ENCODE data around the gene PDGFD.

The PDGFD gene

DNA sequence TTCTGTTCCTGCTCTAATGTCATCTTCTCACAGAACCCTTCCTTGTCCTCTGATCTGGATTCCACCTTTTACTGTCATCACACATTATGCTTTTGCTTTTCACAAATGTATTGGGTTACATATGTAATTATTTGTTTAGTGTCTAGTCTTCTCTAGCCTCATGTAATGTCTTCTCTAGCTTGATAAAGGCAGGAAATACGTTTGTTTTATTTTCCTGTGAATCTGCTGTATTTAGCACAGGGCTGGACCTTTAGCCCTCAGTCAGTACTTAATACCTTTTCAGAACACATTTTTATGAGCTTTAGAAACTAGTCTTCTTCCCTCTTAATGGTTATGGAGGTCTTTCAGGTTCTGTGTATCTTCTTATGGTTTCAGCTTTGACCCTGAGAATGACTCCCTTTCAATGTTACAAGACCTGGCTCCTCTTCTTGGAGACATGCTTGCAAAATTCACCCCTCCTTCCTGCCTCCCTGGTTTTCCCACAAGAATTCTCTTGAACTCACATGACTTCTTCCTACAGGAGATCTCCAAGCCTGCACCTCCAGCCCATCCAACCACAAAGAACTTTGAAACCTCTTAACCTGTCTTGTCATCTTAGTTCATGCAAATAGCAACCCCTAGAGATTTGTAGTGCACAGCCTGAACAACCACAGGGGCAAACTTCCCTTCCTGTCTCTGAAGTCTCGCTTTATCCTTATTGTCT lies 260.2 kb downstream of the PDGFD start:
- no peak for DNase-seq

DNA sequence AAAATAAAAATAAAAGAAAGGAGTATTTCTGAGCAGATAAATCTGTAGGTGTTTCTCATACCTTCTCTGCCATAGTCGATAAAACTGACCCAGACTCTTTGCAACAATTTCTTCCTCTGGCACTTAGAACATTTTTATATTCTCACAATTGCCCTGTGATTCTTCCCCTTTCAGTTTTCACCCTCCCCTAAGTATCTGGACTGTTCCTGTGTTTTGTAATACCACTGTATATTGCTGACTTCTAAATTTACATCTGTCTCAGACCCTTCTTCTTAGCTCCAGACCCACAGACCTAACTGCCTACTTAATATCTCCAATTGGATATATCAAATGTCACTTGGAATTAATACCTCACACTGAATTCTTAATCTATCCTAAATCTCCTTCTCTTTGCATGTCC lies 261.0 kb downstream of the PDGFD start:
- no peak for DNase-seq

- no peak for DNase-seq
Measured at GRCh38 chr11:103901656-103902055, 262.3 kb downstream of the PDGFD start.

- DNase-seq: no peak
Measured at GRCh38 chr11:103898577-103899336, 265.2 kb downstream of the PDGFD start.

DNA sequence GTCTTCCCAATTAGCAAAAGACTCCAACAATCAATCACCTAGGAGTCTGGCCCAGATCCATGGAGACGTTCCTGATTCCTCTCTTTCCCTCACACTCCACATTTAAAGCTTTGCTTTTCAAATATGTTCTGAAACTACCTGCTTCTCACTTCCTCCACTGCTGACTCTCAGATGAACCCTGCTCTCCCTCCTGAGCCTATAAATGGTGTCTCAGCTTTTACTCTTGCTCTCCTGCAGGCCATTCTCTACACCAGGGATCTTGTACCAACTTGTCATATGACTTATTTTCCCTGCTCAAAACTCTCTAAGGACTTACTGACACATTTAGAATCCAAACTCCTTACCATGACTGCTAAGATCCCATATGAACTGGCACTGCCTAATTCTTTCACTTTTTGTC lies 265.9 kb downstream of the PDGFD start:
- DNase-seq: no peak

DNA sequence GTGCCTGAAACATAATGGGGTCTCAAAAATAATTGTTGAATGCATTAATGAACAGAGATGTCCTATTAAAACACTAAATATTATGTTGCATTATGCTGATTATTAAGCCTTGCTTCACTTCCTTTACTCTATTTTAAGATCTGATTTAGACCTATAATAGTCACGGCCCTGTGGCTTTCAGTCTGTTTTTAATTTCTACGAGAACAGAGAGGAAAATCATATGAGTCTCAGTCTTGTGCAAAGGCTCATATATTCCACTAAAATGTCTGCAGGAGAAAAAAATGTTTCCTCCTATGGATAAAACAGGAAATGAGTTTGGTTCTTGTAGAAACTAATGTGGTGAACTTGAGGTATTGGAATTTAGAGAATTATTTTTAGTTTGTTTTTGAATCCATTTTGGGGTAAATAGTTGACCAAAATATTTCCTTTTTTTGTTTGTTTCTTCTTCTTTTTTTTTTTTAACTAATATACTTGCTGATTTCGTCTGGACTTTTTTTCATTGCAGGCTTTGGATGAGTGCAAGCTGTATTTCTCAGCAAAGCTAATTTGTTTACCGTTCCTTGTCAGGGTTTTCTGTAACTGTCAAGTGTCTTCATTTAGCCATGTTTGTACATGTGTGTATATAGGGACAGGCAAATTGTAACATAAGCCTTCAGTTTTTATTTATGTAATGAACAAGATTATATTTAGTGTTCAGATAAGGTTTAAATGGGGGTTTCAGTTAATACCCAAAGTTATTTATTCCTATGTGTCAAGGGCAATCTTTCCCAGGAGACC lies 266.6 kb downstream of the PDGFD start:
- DNase-seq: no peak

GRCh38 chr11:103895106-103895505 lies 268.8 kb downstream of the PDGFD start:
- no peak for DNase-seq

DNA sequence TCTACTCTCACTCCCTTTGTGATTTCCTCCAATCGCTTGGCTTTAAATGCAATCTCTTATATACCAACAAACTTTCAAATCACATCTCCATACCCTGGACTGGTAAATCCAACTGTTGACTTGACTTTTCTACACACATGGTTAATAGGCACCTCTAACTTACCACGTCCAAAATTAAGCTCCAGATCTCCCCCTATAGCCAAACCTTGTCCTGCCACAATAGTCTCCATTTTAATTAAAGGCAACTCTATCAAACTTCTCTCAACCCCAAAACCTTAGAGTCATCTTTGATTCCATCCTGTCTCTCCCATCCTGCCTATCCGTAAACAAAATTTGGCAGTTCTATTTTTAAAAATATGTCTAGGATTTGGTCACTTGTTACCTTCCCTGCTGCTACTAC lies 269.3 kb downstream of the PDGFD start:
- no peak for DNase-seq

DNA sequence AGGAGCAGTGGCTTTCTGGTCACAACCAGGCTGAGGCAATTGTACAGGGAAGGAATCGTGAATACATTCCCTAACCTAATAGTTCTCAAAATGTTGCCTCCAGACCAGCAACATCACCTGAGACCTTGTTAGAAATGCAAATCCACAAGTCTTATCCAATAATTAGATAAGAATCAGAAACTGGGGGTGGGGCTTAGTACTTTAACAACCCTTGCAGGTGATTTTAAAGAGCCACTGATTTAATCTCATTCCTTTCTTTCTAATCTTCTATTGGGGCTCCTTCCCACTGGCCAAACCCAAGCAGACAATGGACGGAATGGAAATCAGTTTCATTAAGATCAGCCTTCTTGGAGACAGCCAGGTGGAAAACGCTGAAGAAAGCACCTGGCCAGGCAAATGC lies 269.9 kb downstream of the PDGFD start:
- DNase-seq: no peak

DNA sequence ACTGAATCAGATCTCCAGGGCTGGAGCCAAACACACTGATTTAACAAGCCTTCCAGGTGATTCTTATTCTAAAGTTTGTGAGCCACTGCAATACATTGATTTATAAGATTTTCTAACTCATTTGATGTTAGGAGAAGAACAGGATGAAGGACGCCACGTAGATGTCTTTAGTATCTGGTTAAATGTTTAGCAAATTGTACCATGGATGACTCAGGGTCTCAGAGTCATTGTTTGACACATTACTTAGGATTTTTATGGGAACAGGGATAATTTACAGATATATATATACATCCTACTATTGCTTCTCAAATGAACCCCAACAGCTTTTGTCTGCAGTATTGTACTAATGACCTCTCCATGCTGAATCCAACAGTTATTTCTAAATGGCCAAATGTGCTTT lies 270.6 kb downstream of the PDGFD start:
- no peak for DNase-seq

GRCh38 chr11:103892603-103893002 lies 271.3 kb downstream of the PDGFD start:
- no peak for DNase-seq

GRCh38 chr11:103890654-103891053 lies 273.3 kb downstream of the PDGFD start:
- DNase-seq: no peak

- no peak for DNase-seq
Measured at GRCh38 chr11:103889679-103890078, 274.3 kb downstream of the PDGFD start.

- no peak for DNase-seq
Measured at GRCh38 chr11:103888541-103888951, 275.4 kb downstream of the PDGFD start.

- no peak for DNase-seq
Measured at GRCh38 chr11:103887001-103887658, 276.8 kb downstream of the PDGFD start.

GRCh38 chr11:103883856-103884255 lies 280.1 kb downstream of the PDGFD start:
- no peak for DNase-seq

DNA sequence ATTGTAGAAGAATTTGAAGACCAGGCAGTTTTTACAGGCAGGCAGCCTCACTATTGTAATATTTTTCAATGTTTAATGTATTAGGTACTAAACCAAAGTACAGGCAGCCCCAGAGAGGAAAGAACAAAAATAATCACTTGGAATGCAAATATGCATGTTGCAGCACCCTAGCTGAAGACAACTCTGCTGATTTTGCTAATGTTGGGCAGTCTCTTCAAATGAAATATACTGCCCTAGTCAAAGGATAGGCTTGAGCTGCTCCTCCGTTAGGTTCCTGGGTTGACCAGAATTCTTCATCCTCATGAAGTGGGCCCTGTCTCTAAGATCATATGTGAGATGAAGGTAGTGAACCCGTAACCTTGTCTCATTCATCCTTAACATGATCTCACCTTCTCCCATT lies 280.7 kb downstream of the PDGFD start:
- DNase-seq: no peak

- DNase-seq: no peak
Measured at GRCh38 chr11:103881584-103881983, 282.4 kb downstream of the PDGFD start.

DNA sequence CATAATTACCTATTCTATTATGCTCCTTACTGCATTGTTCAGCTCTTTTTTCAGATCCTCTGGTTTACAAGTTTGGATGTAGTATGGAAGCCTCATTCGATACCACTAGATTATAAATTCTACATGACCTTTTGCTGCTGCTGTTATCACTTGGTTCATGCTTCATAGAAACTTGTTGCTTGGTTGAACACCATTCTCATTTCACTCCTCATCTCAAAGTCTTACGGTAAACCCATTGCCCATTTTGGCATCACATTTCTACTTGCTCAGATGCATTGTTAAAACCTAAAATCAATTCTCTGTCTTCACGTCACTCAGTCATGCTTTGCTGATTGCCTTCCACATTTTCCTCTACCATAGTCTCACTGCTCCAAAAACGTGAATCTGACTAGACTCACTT lies 283.0 kb downstream of the PDGFD start:
- no peak for DNase-seq

DNA sequence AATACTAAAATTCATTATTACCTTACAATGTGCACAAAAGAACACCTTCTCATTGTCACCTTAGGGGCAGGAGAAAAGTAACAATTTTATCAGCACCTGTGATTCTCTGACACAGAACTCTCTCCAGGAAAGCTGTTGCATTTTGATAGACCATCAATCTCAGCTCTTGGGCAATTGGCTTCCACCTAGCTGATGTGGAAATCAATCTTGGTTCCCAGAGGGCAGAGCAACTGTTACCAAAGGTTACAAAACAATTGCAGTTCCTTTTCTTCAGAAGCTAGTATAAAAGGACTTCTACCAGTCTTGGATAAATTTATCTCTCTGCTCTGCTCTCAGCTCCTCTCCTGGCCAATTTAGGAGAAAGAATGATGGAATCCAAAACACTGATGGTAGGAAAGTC lies 285.3 kb downstream of the PDGFD start:
- DNase-seq: no peak

DNA sequence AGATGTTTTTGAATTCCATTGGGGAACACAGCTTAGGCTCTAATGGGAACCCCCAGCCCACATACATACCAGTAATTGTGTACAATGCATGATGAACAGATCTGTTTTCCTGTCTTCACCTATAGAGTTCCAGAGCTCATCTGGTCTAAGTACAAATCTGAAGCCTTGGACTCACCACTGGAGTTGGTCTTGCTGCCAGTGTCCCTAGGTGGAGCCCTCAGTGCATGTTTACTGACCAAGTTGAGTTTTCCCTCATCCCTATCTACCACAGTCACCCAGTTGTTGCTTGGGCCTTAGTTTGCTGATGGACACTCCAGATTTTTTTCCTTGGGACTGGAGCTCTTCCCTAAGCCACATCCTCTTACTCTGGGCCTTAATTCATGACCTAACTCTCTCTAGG lies 286.7 kb downstream of the PDGFD start:
- no peak for DNase-seq

GRCh38 chr11:103875855-103876510 lies 288.0 kb downstream of the PDGFD start:
- DNase-seq: no peak

DNA sequence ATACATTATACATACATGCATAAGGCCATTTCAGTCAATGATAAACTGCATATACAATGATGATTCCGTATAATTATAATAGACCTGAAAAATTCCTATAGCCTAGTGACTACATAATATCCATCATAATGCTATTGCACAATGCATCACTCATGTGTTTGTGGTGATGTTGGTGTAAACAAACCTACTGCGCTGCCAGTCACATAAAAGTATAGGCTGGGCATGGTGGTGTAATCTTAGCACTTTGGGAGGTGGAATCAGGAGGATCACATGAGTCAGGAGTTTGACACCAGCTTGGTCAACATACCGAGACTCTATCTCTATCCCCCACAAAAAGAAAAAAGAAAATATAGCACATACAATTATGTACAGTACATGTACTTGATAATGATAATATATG lies 291.2 kb downstream of the PDGFD start:
- DNase-seq: no peak
